Kidney (tissue), 14 donors: ENCODE results near the gene LMF2. TPM values are rescaled to one million over a fixed set of nuclear protein-coding genes. Genes with fewer than 3 reads are reported as not detected.

Source experiments
- DNase-seq, 5 donors: peaks; one replicate each; pipeline ENCODE4 v3.0.0-alpha.2; 2013 to 2020
- FAIRE-seq: peaks from 2 replicates; lab custom pipeline; 2012; peaks lifted over from hg19 to GRCh38; lab: Jason Lieb, UNC
- H3K27ac ChIP-seq, 2 donors: one replicate each; pipeline ENCODE4 v1.7.0; 2013; ENCODE audit warnings: low read depth in 2 of 2, low read length in 2 of 2, inconsistent platforms in 1 of 2
- H3K27me3 ChIP-seq: one replicate; pipeline ENCODE4 v1.7.1; 2013; ENCODE audit warnings: low read length, inconsistent platforms; ENCODE audit not compliant: control insufficient read depth, insufficient read depth
- H3K36me3 ChIP-seq, 3 donors: one replicate each; pipeline versions ENCODE4 v1.7.0 to v1.7.1; 2013; ENCODE audit warnings: low read length in 3 of 3, control low read depth in 1 of 3, inconsistent platforms in 1 of 3; ENCODE audit not compliant: insufficient read depth in 3 of 3, control insufficient read depth in 2 of 3
- H3K4me1 ChIP-seq, 3 donors: one replicate each; pipeline versions ENCODE4 v1.7.0 to v1.7.1; 2013; ENCODE audit warnings: low read length in 3 of 3, inconsistent platforms in 1 of 3, low read depth in 1 of 3; ENCODE audit not compliant: control insufficient read depth in 2 of 3, insufficient read depth in 2 of 3
- H3K4me3 ChIP-seq, 3 donors: one replicate each; pipeline versions ENCODE4 v1.7.0 to v1.8.1; 2013; ENCODE audit warnings: low read length in 3 of 3, control low read depth in 1 of 3, inconsistent platforms in 1 of 3
- H3K9ac ChIP-seq, 3 donors: one replicate each; pipeline versions ENCODE4 v1.7.0 to v1.7.1; 2013; ENCODE audit warnings: low read length in 3 of 3, control low read depth in 1 of 3, inconsistent platforms in 1 of 3
- H3K9me3 ChIP-seq, 3 donors: one replicate each; pipeline versions ENCODE4 v1.7.0 to v1.7.1; 2013; ENCODE audit warnings: low read length in 3 of 3, control low read depth in 1 of 3, inconsistent platforms in 1 of 3; ENCODE audit not compliant: control insufficient read depth in 2 of 3, insufficient read depth in 1 of 3
- intact Hi-C: fragments of 100-400 bp; cut with DNase I; formaldehyde crosslinking; loops from one replicate; pipeline ENCODE4 v1.11.1; 2022
- polyA plus RNA-seq: library from polyadenylated mRNA; stranded (reverse); fragments of 350-450 nt; fragmentation: Illumina TruSeq; extraction: RNeasy Lipid Tissue Mini Kit (QIAGEN cat#74804); gene quantifications from one replicate; pipeline ENCODE4 v1.2.3, GENCODE V29; 2014; ENCODE audit warnings: low read depth, low replicate concordance; ENCODE audit not compliant: insufficient read depth
- total RNA-seq: library from RNA; stranded (reverse); fragmentation: NEBNext Ultra II Directional; extraction: Animal tissue kit (Norgen Biotek cat#: 25700); gene quantifications from one replicate; pipeline ENCODE4 v1.2.1, GENCODE V29; 2021
- TF ChIP-seq, protein P1 (sequence below): IDR thresholded peaks from 3 replicates; pipeline ENCODE4 v1.5.1; 2012; ENCODE audit warnings: mild to moderate bottlenecking, moderate library complexity, borderline replicate concordance; ENCODE audit not compliant: insufficient read depth; ENCODE audit errors: extremely low read depth
- donor health status: control.
- donor health status: control.
- donor health status: control.
- donor health status: control.
- donor health status: control.
- donor health status: DM: yes; HTN: yes; CAD: no.
- donor health status: Normal renal cell carcinoma (clear cell type).

The LMF2 gene
- total and polyA plus RNA-seq, 2 donors from 2014 or later, result 41.7 to 77.9 TPM

DNA sequence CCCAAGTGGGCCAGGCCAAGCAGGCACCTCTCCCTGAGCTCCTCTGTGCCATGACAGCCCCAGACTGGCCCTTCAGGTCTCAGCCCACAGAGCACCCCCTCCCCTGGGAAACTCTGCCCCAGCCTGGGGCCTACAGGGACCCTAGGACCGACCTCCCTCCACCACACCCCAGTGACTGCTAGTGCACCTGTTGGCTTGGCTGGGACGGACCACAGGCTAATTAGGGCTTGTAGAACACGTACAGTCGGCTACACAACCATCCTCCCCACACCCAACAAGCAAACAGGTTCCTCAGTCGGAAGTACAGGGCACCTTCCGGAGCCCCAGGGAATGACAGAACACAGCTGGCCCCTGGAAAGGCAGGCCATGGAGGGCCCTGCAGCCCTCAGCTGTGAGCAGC is 37.0 kb downstream of the LMF2 start:
- H3K4me1 ChIP-seq, result peaks cover 0 to 29% (median 20%) of the 10 kb centered on the region in 3 donors
- no peak overlapping the region for H3K27ac ChIP-seq
- H3K36me3 ChIP-seq, result peaks cover 0 to 16% (median 13%) of the 10 kb centered on the region in 3 donors
- intact Hi-C loops, result no loop called here
- DNase-seq, result peak in 1 of 5 donors; percentile 33
- TF ChIP-seq, protein P1, sequence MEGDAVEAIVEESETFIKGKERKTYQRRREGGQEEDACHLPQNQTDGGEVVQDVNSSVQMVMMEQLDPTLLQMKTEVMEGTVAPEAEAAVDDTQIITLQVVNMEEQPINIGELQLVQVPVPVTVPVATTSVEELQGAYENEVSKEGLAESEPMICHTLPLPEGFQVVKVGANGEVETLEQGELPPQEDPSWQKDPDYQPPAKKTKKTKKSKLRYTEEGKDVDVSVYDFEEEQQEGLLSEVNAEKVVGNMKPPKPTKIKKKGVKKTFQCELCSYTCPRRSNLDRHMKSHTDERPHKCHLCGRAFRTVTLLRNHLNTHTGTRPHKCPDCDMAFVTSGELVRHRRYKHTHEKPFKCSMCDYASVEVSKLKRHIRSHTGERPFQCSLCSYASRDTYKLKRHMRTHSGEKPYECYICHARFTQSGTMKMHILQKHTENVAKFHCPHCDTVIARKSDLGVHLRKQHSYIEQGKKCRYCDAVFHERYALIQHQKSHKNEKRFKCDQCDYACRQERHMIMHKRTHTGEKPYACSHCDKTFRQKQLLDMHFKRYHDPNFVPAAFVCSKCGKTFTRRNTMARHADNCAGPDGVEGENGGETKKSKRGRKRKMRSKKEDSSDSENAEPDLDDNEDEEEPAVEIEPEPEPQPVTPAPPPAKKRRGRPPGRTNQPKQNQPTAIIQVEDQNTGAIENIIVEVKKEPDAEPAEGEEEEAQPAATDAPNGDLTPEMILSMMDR, result no peak
- H3K9me3 ChIP-seq, result no peaks in the 10 kb centered on the region
- H3K9ac ChIP-seq, result no peak overlapping the region
- no peak for FAIRE-seq
- no peak overlapping the region for H3K4me3 ChIP-seq
- no peaks in the 10 kb centered on the region for H3K27me3 ChIP-seq

- H3K27me3 ChIP-seq, result no peaks in the 10 kb centered on the region
- no peak overlapping the region for H3K9ac ChIP-seq
- peaks cover 0 to 19% (median 18%) of the 10 kb centered on the region in 3 donors for H3K36me3 ChIP-seq
- intact Hi-C loops, result no loop called here
- H3K9me3 ChIP-seq, result no peaks in the 10 kb centered on the region
- H3K4me1 ChIP-seq, result peaks cover 0 to 26% (median 20%) of the 10 kb centered on the region in 3 donors
- H3K4me3 ChIP-seq, result no peak overlapping the region
- DNase-seq, result peak in 1 of 5 donors; percentile 93
- FAIRE-seq, result no peak
- TF ChIP-seq, protein P1, result no peak
- no peak overlapping the region for H3K27ac ChIP-seq
Observed at GRCh38 chr22:50469377-50470305, 37.9 kb downstream of the LMF2 start.

DNA sequence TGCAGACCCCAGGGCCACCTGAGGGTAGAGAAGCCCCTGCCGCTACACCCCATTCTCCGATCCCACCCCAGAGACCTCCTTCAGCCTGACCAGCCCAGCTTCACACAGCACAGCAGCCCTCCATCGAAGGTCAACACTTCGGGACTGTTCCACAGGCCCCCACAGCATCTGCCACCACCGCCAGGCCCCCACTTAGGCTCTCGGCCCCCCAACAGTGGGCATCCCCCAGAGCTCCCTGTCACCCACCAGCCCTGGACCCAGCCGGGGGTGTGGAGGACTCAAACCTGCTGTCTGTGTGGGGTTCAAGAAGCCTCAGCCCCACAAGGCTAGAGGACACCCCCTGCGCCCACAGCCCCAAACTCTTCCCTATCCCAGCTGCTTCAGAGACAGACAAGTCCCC is 38.9 kb downstream of the LMF2 start:
- Histone ChIP-seq H3K27ac (no peak overlapping the region), H3K9ac (no peak overlapping the region), H3K4me3 (no peak overlapping the region), H3K4me1 (peaks cover 0 to 22% (median 18%) of the 10 kb centered on the region in 3 donors), H3K36me3 (peaks cover 0 to 29% (median 18%) of the 10 kb centered on the region in 3 donors), H3K9me3 (no peaks in the 10 kb centered on the region), H3K27me3 (no peaks in the 10 kb centered on the region)
- intact Hi-C loops, result no loop called here
- FAIRE-seq, result no peak
- DNase-seq, result no peak
- TF ChIP-seq, protein P1, result no peak
